Stimulated activated CD4-positive, alpha-beta T cell treated with anti-CD3 and anti-CD28 coated beads, TNF-alpha, amount 100 ng/mL, for 4 hours (primary cell): ENCODE results near the gene GABBR2.

ENCODE experiments used
- DNase-seq, 3 experiments: peaks; one replicate each; pipeline ENCODE4 v3.0.0-alpha.2; 2020; ENCODE audit warnings: low read depth in 3 of 3

GABBR2 gene

DNA sequence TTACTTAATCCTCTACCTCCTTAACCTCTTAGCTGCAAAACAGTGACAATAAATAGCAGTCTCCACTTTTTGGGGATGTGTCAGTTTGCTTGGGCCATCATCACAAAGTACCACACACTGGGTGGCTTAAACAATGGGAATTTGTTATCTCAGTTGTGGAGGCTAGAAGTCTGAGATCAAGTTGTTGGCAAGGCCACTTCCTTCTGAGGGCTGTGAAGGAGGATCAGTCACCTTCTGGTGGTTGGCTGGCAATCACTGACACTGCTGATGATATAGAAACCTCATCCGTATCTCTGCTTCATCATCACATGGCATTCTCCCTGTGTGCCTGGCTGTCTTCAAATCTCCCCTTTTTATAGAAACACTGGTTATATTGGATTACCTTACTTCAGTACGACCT is 266.2 kb downstream of the GABBR2 start:
- DNase-seq = no peak

GRCh38 chr9:98442114-98442513 is 266.6 kb downstream of the GABBR2 start:
- no peak for DNase-seq

GRCh38 chr9:98438666-98439065 is 270.1 kb downstream of the GABBR2 start:
- no peak for DNase-seq

DNA sequence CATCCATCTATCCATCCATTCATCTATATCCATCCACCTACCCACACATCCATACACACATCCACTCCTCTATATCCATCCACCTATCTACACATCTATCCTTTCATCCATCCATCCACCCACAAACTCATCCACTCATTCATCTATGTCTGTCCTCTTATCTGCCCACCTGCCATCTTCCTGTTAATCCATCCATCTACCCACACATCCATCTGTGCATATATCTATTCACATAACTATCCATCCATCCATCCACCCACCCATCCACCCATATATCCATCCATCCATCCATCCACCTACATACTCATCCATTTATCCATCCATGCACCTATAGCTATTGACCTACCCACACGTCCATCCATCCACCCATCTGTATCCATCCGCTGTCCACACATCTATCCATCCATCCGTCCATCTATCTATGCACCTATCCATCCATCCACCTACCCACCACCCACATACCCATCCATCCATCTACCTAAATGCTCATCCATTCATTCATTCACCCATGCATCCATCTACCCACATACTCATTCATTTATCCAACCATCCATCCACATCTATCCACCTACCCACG is 271.2 kb downstream of the GABBR2 start:
- DNase-seq = no peak

DNA sequence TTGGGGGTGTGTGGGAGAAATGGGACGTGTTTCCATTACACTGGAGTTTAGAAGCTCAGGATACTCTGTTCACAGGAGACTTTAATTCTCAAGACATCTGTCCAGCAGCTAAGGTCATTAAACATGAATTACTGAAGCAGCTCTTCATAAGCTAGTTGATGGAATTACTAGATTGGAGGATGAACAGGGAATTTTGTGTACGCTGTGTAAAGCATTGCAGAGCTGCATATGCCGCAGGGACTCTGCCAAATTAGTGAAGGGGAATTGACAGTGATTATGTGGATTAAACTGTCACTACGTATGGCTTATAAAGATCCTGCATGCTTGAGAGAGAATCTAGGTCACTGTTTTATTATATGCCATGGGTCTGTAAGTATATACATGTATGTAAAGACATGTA is 275.8 kb downstream of the GABBR2 start:
- DNase-seq = no peak

GRCh38 chr9:98432134-98432533 is 276.6 kb downstream of the GABBR2 start:
- no peak for DNase-seq

- no peak for DNase-seq
Observed at GRCh38 chr9:98430535-98431292, 278.0 kb downstream of the GABBR2 start.

- no peak for DNase-seq
Observed at GRCh38 chr9:98429613-98430012, 279.1 kb downstream of the GABBR2 start.

- no peak for DNase-seq
Observed at GRCh38 chr9:98428454-98428853, 280.3 kb downstream of the GABBR2 start.

DNA sequence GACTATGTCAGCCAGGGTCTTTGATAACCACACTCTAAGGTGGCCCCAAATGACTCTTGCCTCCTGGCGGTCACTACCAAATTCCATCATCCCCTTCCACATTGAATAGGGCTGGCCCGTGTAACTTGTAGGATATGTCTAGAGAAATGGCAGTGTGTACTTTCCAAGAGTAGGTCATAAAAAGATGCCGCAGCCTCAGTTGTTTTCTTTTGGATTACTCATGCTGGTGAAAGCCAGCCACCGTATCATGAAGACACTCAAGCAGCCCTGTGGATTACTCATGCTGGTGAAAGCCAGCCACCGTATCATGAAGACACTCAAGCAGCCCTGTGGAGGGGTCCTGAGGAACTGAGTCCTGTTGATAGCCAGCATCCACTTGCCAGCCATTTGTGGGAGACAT is 281.2 kb downstream of the GABBR2 start:
- no peak for DNase-seq

GRCh38 chr9:98425079-98425478 is 283.7 kb downstream of the GABBR2 start:
- no peak for DNase-seq

DNA sequence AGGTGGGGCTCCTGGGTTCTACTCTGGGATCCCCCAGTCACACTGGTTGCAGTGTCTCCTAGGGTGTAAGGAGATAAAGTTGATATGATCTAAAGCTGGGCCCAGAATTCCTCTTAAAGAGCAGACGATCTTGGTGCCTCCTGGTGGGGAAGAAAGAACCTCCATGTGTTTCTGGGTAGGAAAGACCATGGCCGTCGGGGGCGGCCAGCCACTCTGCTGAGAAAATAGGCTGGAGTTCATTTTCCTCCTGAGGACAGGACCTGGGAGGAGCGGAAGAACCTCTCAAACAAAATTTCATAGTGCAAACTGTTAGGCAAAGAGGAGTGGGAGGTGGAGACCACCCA is 289.5 kb downstream of the GABBR2 start:
- DNase-seq = no peak

DNA sequence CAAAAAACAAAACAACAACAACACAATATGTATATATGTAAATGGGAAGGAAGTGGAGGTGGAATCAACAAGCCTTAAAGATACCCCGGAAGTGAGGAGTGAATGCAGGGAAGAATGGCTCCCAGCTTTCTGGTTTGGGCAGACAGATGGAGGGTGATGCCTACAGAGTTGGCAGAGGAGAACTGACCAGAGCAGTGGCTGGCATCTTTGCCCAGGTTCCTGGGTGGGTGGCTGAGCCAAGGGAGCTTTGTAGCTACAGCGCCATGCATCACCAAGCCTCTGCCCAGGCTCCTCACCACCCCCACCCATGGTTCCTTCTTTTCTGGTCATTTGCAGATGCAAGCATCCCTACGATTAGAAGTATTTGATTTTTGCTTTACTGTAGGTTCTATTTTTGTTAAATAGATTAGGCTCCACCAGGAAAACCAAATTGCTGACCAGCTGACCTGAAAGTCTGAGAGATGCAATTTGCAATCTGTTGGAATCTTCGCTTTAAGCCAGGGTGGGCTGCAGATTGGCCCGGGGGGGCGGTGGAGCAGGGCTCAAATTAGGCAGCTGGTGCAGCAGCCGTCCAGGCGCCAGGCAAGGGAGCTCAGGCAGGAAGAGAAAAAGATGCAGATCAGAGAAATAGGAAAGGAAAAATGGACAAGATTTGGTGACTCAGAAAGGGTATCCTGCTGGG is 290.0 kb downstream of the GABBR2 start:
- DNase-seq = no peak

DNA sequence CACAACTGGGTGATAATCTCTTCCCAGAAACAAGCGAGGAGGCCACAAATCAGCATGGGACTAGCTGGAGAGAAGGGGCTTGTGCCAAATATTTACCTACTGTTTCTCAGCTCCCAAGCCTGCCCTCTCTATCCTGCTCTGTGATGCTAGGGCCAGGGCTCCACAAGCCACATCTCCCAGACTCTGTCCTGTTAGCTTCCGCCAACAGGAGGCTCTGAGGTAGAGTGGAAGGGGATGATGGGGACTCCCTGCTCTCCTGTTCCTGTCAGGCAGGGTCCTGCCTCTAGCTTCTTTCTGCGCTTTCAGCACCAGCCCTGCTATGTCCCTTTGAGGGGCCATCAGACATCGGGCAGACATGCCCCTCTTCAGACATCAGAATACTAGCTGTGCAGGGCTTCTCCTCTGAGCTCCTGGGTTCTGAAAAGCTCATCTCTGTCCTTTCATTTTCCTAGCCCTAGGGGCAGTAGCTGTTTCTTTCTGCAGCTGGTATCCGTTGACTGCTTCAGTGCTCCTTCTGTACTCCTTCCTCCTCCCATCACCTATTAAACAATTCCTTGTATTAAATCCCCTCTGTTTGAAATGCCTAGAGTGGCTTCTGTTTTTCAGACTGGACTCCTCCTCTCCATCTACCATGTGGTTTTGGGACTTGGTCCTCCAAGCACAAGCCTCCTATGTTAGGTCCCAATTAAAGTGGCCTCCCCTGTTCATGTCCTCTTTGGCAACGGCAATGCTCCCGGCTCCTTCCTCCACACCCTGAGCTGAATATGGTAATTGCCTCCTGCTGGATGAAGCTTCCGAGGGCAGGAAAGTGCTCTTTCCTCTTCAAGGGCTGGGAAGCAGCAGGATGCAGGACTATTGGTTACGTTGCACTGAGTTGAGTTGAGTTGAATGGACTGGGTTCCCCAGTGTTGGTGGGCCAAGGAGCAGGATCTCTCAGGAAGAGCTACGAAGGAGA is 292.2 kb downstream of the GABBR2 start:
- no peak for DNase-seq

DNA sequence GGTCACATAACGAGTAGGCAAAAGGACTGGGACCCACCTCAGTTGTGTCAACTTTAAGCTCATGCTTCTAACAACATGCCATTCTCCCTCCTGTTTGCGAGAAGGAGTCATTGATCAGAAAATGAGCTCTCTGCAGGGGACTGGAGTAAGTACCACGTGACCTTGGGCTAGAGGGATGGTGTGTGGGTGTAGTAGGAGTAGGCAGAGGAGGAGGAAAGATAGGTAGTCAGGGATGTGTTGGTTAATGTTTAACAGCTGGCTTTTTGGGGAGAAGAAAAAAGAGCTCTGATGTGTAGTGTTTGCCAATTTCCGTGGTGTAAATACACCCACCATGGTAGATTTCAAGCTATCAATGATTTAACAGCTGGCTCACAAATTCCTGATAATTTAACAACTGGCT is 293.0 kb downstream of the GABBR2 start:
- no peak for DNase-seq

GRCh38 chr9:98413084-98413483 is 295.7 kb downstream of the GABBR2 start:
- no peak for DNase-seq

DNA sequence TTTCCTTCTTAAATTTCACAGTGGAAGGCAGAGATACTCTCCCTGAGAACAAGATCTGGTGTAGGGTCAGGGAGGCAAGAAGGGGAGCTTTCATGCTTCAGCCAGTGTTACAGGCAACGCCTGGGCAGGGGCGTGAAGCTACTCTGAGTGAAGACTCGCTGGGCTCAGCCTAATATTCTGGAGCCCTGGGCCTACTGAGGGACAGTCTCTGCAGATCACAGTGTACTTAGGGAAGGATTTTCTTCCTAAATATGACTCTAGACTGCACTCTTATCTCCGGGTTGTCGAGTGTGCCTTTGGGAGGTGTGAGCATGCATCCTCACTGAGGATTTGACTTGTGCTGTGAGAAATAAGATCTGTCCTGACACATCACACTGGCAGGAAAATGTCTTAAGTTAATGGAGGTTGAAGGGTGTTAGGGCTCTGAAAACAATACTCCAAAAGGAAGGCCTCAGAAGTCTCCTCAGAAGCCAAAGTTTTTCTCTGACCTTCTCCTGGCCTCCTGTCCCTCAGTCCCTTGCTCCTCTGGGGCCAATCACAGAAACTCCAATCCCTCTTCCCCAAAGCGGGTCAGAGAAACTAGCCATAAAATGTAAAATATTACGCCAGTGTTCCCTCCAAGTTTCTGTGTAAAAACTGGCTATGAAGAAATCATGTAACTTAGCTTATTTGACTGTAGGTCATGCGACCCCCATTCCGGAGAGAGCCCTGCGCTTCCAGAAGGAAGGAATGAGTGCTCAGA is 296.5 kb downstream of the GABBR2 start:
- no peak for DNase-seq

- no peak for DNase-seq
Observed at GRCh38 chr9:98410185-98410697, 298.5 kb downstream of the GABBR2 start.

DNA sequence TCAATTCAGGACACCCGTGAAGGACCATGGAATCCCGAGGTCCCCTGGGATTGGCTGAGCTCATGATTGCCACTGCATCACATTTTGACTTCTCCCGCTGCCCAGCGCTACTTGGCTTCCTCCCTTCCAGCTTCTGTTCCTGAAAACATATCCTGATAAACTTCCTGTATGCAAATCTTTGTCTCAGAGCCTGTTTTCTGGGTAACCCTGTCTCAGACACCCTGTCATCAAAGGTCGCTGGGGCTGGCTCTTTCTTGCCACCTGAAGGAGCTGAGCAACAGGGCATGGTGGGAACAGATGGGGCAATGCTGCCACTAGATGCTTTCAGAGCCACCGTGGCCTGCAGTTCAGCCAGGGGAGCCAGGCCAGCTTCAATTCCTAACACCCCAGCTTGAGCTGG is 299.0 kb downstream of the GABBR2 start:
- DNase-seq = no peak

DNA sequence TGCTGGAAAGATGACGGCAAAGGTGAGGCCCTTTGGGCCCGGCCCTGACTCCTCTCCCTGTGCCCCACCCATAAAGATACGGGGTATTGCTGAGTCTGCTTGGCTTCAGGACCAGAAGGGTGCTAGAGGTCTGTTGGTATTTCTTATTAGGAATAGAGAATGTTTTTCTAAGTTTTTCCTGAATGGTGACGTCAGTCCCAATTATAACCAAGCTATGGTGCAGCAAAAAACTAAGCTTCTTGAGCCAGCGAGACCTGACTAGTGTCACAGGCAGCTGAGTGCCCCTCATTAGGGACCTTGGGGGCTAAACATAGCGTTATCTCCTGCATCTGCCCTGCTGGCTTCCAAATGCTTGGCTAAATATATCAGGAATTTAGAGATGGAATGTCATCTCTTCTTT is 302.3 kb downstream of the GABBR2 start:
- no peak for DNase-seq

DNA sequence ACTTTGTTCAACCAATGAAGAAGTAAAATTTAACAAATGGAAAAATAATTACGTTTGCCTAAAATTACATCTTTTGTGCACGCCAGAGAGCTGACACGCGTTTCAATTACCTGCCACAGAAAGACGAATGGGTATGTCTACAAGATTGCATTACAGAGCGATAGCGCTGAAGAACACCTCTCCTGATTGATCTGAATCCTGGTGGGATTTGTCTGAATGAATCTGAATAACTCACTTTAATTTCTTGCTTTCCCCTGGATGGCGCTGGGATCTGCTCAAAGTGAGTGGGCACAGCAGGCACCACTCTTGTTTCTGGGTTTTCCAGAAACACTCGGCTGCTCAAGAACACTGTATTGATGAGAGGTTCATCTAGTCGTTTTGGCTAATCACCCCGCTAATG is 304.5 kb downstream of the GABBR2 start:
- DNase-seq = no peak
